Measurements from ENCODE around the gene KCNAB2.

- TF ChIP-seq, protein P1, sequence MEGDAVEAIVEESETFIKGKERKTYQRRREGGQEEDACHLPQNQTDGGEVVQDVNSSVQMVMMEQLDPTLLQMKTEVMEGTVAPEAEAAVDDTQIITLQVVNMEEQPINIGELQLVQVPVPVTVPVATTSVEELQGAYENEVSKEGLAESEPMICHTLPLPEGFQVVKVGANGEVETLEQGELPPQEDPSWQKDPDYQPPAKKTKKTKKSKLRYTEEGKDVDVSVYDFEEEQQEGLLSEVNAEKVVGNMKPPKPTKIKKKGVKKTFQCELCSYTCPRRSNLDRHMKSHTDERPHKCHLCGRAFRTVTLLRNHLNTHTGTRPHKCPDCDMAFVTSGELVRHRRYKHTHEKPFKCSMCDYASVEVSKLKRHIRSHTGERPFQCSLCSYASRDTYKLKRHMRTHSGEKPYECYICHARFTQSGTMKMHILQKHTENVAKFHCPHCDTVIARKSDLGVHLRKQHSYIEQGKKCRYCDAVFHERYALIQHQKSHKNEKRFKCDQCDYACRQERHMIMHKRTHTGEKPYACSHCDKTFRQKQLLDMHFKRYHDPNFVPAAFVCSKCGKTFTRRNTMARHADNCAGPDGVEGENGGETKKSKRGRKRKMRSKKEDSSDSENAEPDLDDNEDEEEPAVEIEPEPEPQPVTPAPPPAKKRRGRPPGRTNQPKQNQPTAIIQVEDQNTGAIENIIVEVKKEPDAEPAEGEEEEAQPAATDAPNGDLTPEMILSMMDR (conservative IDR thresholded peaks at IDR 0.05; ENCODE audit: low read length), result peak; percentile 52
- no peak for TF ChIP-seq EZH2phosphoT487 (IDR thresholded peaks at IDR 0.05; ENCODE audit: borderline replicate concordance)
These were observed 17.4 kb upstream of the KCNAB2 start for GRCh38 chr1:6028042-6028850.
